Stromal cell of bone marrow (primary cell): ENCODE results near the gene PLOD3.

Experiments
- DNase-seq: peaks from one replicate; pipeline ENCODE4 v3.0.0-alpha.2; 2012; ENCODE audit warnings: low read depth

PLOD3 gene

DNA sequence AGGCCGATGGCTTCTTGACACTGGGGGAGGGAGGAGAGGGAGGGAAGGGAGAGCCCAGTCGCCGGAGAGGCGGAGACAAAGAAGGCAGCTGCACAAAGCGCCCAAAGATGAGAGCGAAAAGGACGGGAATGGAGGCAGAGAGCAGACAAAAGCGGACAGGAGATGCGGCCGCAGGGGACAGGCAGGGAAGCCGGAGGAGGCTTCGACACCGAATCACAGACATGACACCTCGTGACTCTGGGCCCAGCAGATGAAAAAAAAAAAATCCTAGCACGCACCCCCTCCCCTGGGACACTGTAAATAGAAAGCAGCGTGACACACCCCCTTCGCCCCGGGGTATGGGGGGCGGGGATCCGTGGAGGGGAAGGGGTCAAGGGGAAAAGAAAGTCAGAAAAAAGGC, 38.3 kb downstream of the PLOD3 start:
- DNase-seq = no peak

GRCh38 chr7:101177644-101178043, 39.7 kb downstream of the PLOD3 start:
- no peak for DNase-seq

DNA sequence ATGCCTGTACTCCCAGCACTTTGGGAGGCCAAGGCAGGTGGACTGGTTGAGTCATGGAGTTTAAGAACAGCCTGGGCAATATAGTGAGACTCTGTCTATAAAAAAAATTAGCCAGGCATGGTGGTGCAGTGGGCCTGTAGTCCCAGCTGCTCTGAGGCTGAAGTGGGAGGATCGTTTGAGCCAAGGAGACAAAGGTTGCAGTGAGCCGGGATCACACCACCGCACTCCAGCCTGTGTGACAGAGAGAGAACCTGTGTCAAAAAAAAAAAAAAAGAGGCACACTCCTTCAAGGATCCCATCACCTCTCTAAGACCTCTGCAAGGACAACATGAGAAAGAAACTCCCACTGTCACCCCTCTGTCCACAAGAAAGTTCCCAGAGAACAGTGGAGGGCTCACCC, 41.7 kb downstream of the PLOD3 start:
- DNase-seq = no peak

DNA sequence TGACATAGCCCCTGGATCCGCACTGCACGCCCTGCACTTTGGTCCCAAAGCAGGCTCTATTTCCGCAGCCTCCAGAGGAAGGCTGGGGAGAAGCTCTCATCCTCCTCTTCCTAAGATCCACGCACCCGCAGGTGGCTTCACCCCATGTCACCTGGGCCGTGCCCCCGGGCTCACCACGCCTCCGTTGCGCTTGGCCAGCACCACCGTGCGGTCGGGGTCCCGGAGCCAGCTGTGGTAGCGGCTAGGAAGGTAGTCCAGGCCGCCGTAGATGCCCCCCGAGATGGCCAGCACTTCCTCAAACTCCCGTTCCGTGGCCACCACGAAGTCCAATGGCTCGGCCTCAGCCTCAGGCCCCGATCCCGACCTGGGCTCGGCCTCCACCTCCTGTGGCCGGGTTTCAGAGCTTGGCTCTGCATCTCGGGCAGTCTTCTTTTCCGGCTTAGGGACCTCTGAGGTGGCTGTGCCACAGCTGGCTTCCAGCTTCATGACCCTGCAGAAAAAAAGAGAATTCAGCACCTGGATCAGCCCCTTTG, 43.0 kb downstream of the PLOD3 start:
- DNase-seq = no peak

DNA sequence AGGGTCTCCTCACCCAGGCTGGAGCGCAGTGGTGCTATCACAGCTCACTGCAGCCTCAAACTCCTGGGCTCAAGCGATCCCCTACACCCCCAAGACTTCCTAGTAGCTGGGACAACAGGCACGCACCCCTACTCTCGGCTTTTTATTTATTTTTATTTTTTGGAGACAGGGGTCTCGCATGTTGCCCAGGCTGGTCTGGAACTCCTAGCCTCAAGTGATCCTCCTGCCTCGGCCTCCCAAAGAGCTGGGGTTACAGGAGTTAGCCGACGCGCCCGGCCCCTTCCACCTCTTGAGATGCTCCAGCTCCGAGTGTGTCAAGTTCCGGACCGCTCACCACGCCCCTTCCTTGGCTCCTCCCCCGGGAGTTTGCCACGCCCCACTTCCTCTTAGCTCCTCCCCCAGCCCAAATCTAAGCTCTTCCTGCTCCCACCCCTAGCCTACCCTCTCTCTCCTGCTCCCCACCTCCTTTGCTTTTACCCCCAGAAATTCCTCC, 43.6 kb downstream of the PLOD3 start:
- no peak for DNase-seq

GRCh38 chr7:101172854-101173751, 44.3 kb downstream of the PLOD3 start:
- DNase-seq = peak; percentile 65

- no peak for DNase-seq
Observed at GRCh38 chr7:101172005-101172853, 45.2 kb downstream of the PLOD3 start.

DNA sequence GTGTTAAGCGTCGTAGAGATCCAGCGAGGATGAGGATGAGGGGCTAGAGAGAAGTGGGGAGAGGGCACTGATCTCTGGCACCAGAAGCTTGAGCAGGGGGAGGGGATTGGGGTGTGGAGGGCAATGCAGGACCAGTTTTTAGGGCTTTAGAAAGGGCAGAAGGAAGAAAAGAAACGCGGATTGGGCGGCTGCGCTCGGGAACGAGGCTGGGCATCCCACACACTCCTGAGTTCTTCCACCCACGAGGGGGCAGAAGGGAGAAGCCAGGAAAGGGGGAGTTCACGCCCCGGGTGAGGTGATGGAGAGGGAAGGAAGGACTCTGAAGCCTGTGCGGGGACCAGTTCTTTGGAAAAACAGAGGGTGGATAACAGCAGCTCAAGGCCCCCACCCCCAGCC, 45.9 kb downstream of the PLOD3 start:
- no peak for DNase-seq

GRCh38 chr7:101170617-101171441, 46.6 kb downstream of the PLOD3 start:
- DNase-seq = no peak

GRCh38 chr7:101169838-101170551, 47.4 kb downstream of the PLOD3 start:
- no peak for DNase-seq

DNA sequence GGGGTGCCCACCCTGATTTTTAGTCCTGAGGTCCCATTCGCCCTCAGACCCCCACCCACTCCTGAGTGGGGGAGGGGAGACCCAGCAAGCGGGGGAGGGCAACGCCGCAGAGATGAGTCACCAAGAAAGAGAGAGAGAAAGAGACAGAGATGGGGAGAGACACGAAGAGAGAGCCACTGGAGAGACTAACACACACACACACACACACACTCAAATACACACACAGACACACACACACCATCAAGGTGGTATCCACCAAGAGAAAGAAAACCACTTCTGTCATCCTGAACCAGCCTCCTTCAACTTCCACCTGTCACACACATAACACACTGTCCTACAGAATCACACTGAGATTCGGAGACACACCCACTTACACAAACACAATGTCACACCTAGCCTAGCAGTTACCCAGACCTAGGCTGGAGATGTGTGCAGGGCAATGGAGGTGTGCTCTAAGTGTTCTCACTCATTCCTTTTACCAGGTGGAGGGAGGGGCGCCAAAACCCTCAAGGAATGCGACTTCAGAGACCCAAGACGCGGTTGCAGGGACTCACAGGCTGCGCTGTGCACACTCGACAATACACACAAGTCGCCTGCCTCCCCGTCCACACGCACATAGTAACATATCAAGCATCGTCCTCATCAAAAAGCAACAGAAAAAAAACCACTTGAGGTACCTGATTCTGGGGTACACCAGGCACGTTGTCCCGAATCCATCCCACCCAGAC, 48.1 kb downstream of the PLOD3 start:
- DNase-seq = no peak

DNA sequence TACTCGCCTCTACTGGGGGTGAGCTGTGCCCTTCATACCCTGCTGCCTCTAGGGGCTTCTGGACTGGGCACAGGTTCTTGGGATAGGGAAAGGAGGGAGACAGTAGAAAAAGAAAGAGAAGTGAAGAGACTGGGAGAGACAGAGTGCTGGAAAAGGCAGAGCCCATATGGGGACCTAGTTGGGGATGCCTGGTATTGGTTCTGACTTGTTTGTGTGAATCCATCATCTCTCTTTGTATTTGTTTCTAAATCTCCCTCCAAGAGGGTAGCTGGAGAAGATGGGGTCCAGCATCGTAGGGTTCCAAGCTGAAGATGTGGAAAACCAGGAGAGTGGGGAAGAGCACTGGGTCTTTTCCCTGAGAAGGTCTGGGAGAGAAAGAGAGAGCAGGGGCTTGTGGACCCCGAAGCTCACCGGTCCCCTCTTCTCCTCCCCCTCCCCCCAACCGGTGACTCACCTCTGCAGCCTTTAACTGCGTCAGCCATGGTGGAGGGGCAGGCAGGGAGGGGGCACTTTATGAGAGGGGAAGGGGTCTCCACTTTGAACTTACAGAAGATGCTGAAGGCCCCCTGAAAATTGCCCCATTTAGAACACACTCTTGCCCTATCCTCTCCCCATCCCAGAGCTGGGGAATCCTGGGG, 48.9 kb downstream of the PLOD3 start:
- no peak for DNase-seq

DNA sequence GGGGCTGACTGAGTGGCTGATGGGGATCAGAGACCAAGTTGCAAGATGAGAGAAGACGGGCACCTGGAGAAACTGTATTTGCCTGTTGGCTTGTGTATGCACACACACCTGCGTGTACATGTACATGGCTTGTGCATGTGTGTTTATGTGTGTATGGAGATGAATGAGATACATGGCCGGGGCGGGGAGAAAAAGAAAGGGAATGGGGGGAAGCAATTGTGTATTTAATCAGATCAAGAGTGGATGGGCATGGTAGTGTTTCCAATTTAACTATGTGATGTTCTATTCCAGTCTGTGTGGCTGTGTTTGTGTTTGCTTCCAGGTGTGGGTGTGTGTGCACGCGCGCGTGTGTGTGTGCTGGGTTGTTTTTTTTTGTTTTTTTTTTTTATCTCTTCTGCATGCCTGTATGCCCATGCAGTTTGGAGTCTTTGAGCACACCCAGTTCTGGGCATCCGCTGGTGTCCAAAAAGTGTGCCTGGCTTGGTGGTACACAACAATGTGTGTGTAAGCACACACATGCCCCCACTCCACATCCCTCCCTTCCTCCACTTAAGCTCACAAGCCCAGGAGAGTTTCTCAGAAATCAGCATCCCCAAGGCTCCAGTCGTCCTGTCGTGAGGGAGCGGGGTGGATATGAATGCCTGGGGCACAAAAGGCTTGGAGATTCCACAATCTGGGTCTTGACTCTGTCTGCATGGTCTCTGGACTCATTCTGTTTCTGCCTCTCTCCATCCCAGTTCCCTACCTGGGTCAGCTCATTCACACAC, 49.6 kb downstream of the PLOD3 start:
- no peak for DNase-seq

- no peak for DNase-seq
Observed at GRCh38 chr7:101166909-101167644, 50.3 kb downstream of the PLOD3 start.

- DNase-seq = no peak
Observed at GRCh38 chr7:101166648-101166908, 50.8 kb downstream of the PLOD3 start.

DNA sequence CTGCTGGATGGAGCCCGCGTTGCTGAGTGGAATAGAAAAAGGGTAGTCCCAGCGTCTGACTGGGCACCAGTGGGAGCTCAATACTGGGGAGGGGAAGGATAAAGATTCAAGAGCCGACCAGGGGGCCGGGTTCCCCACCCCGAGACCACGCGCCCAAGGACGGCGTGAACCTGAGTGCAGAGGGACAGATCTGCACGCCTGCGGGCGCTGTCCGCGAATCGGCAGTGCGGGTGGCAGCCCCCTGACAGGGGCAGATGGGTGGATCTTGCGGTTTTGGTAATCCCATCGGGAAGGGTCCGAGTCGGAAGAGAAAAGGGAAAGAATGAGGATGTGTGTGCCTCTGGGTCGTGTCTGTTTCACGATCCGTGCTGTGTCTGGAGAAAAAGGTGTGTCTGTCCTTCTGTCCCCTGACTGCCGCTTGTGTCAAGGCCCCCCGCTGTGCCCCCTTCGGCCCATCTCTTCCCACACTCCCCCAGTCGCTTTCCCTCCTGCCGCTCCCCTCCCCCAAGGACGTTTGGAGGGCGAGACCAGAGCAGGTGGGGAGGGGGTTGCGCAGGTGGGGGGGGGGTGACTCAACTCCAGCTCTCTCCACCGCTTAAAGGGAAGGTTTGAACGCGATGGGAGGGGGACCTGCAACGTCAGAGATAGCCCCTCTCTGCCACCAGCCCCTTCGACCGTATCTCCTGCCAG, 51.3 kb downstream of the PLOD3 start:
- DNase-seq = no peak

- DNase-seq = peak; percentile 83
Observed at GRCh38 chr7:101165075-101165957, 52.1 kb downstream of the PLOD3 start, which contains the start of gene VGF. VGF (minus strand) TSS chr7:101165569; CDS start chr7:101164843, 726 bp downstream.
